HepG2 (cell line): ENCODE measurements around the gene PRR20G. TPM values are rescaled to one million over a fixed set of nuclear protein-coding genes. Genes with fewer than 3 reads are reported as not detected.

Experiments used
- ATAC-seq: fragments of 200-7000 bp; cut with Tn5 transposase; 3 replicates; pipeline ENCODE4 v1.9.1; 2020; ENCODE audit warnings: mild to moderate bottlenecking, moderate library complexity
- BruUV-seq: library from RNA; stranded (reverse); fragments of 400-500 nt; replicated peaks from 2 replicates; lab custom pipeline; 2021; lab: Mats Ljungman, UMichigan
- CTCF ChIA-PET: fragments of 300-600 bp; formaldehyde crosslinking; extraction: SDS; loops from one replicate; lab custom pipeline; 2021; ENCODE audit warnings: low total read pairs, inconsistent platforms, low intra/inter-chr PET ratio; lab: Yijun Ruan, JAX
- POLR2A ChIA-PET: fragments of 350-600 bp; sonication (Branson Sonifier 250); formaldehyde crosslinking; loops from one replicate; lab custom pipeline; 2020; ENCODE audit warnings: antibody characterized with exemption, inconsistent platforms; lab: Yijun Ruan, JAX
- DNase-seq: peaks from one replicate; pipeline ENCODE4 v3.0.0-alpha.2; 2015; ENCODE audit warnings: low spot score
- FAIRE-seq: peaks from 3 replicates; lab custom pipeline; 2011; peaks lifted over from hg19 to GRCh38; lab: Jason Lieb, UNC
- H2AFZ ChIP-seq: one replicate; pipeline ENCODE4 v1.6.1; 2011; ENCODE audit warnings: low read length, inconsistent platforms
- H3K27ac ChIP-seq: fragments of 300-600 bp; 3 replicates; pipeline ENCODE4 v1.8.0; 2011; ENCODE audit warnings: mixed run types, mild to moderate bottlenecking, mixed read lengths, low read length, inconsistent platforms; ENCODE audit not compliant: insufficient read depth; ENCODE audit errors: extremely low read length
- H3K27me3 ChIP-seq, 2 experiments: fragments of 200-600 bp in 1 of 2; 2 replicates in 1 of 2; 3 replicates in 1 of 2; pipeline versions ENCODE4 v1.6.0 to v1.8.0; 2011; ENCODE audit warnings: low read length in 2 of 2, mild to moderate bottlenecking in 2 of 2, moderate library complexity in 2 of 2, inconsistent platforms in 1 of 2; ENCODE audit not compliant: insufficient read depth in 2 of 2, control insufficient read depth in 1 of 2
- H3K36me3 ChIP-seq, 2 experiments: fragments of 200-600 bp in 1 of 2; replicated peaks in 1 of 2; 2 replicates in 1 of 2; 3 replicates in 1 of 2; pipeline versions ENCODE4 v1.5.1 to v1.8.0; 2011; ENCODE audit warnings: low read length in 2 of 2, inconsistent platforms in 1 of 2; ENCODE audit not compliant: insufficient read depth in 2 of 2, control insufficient read depth in 1 of 2
- H3K4me1 ChIP-seq: 2 replicates; pipeline ENCODE4 v1.5.1; 2012; ENCODE audit warnings: low read length, inconsistent platforms; ENCODE audit not compliant: insufficient read depth
- H3K4me2 ChIP-seq: 2 replicates; pipeline ENCODE4 v1.6.0; 2011; ENCODE audit warnings: low read depth, low read length, inconsistent platforms
- H3K4me3 ChIP-seq, 3 experiments: fragments of 200-600 bp in 1 of 3; sonication (generic), shearing (Covaris generic) in 1 of 3; replicated peaks in 1 of 3; 2 replicates each; pipeline ENCODE4 v1.5.1; 2011 to 2016; ENCODE audit warnings: low read length in 3 of 3, inconsistent platforms in 2 of 3, low read depth in 2 of 3, mild to moderate bottlenecking in 2 of 3, control low read depth in 1 of 3, mixed read lengths in 1 of 3; ENCODE audit not compliant: insufficient read depth in 1 of 3
- H3K79me2 ChIP-seq: one replicate; pipeline ENCODE4 v1.6.1; 2011; ENCODE audit warnings: low read length, inconsistent platforms; ENCODE audit not compliant: insufficient read depth
- H3K9ac ChIP-seq: 2 replicates; pipeline ENCODE4 v1.6.0; 2011; ENCODE audit warnings: mild to moderate bottlenecking, low read depth, low read length, inconsistent platforms; ENCODE audit not compliant: insufficient read depth
- H3K9me3 ChIP-seq: 2 replicates; pipeline ENCODE4 v1.5.1; 2012; ENCODE audit warnings: mild to moderate bottlenecking, low read length
- H4K20me1 ChIP-seq: 2 replicates; pipeline ENCODE4 v1.6.0; 2011; ENCODE audit warnings: inconsistent platforms, mild to moderate bottlenecking, low read length, moderate library complexity; ENCODE audit not compliant: insufficient read depth
- CTCF ChIP-seq: sonication (generic); formaldehyde crosslinking; IDR thresholded peaks from 2 replicates; pipeline ENCODE4 v1.5.0; 2020; ENCODE audit warnings: mild to moderate bottlenecking, missing genetic modification reagents, moderate library complexity
- GPN1 ChIP-seq: sonication (generic); formaldehyde crosslinking; IDR thresholded peaks from 2 replicates; pipeline ENCODE4 v1.5.1; 2020; ENCODE audit warnings: missing genetic modification reagents, borderline replicate concordance
- HOXA7 ChIP-seq: sonication (generic); formaldehyde crosslinking; IDR thresholded peaks from 2 replicates; pipeline ENCODE4 v1.8.1; 2022; ENCODE audit warnings: mild to moderate bottlenecking, missing genetic modification reagents, moderate library complexity
- NCOA5 ChIP-seq: sonication (generic); formaldehyde crosslinking; IDR thresholded peaks from 2 replicates; pipeline ENCODE4 v1.4.0; 2020; ENCODE audit warnings: missing genetic modification reagents
- NR3C1 ChIP-seq: sonication (generic); formaldehyde crosslinking; IDR thresholded peaks from 2 replicates; pipeline ENCODE4 v1.4.0; 2020; ENCODE audit warnings: missing genetic modification reagents
- RFXANK ChIP-seq: IDR thresholded peaks from 2 replicates; pipeline ENCODE4 v1.6.1; 2016
- SOX5 ChIP-seq: IDR thresholded peaks from 2 replicates; pipeline ENCODE4 v1.6.1; 2016; ENCODE audit warnings: borderline replicate concordance
- TOE1 ChIP-seq: sonication (generic); formaldehyde crosslinking; IDR thresholded peaks from 2 replicates; pipeline ENCODE4 v1.4.0; 2020; ENCODE audit warnings: mild to moderate bottlenecking, missing genetic modification reagents
- ZNF10 ChIP-seq: sonication (generic); formaldehyde crosslinking; IDR thresholded peaks from 2 replicates; pipeline ENCODE4 v1.4.0; 2020; ENCODE audit warnings: mild to moderate bottlenecking, low read depth, missing genetic modification reagents, borderline replicate concordance
- ZNF335 ChIP-seq: sonication (generic); formaldehyde crosslinking; IDR thresholded peaks from 2 replicates; pipeline ENCODE4 v1.4.0; 2020; ENCODE audit warnings: missing genetic modification reagents
- ZNF543 ChIP-seq: sonication (generic); formaldehyde crosslinking; IDR thresholded peaks from 2 replicates; pipeline ENCODE4 v1.4.0; 2020; ENCODE audit warnings: mild to moderate bottlenecking, missing genetic modification reagents
- ZNF746 ChIP-seq: sonication (generic); formaldehyde crosslinking; IDR thresholded peaks from 2 replicates; pipeline ENCODE4 v1.8.0; 2022; ENCODE audit warnings: mild to moderate bottlenecking, missing genetic modification reagents
- WGBS: methylation state at CpG from one replicate; pipeline ENCODE4 v1.1.6; 2017; ENCODE audit warnings: low lambda C conversion rate; 5-methylcytosine and 5-hydroxymethylcytosine counted together
- in situ Hi-C: cut with HindIII; loops from 2 replicates; pipeline ENCODE4 v1.10.0; 2017; ENCODE audit warnings: low pct_unique_long_range_greater_than_20kb; ENCODE audit not compliant: extremely low pct_ligation_motif_present
- intact Hi-C: fragments of 100-400 bp; cut with micrococcal nuclease; formaldehyde crosslinking; loops from one replicate; pipeline ENCODE4 v1.10.0; 2022; ENCODE audit not compliant: unreplicated experiment
- polyA plus RNA-seq, 8 experiments: library from polyadenylated mRNA; depleted of rRNA in 3 of 8; stranded (reverse) in 7 of 8; unstranded in 1 of 8; fragments of >200 nt; fragmentation: Illumina TruSeq in 4 of 8; extraction: Trizol in 4 of 8; gene quantifications; 2 replicates each; pipeline versions ENCODE4 v1.2.1 to v1.2.3, GENCODE V29; 2011 to 2016; ENCODE audit warnings: low read depth in 4 of 8, missing spikeins in 1 of 8, mixed read lengths in 1 of 8; ENCODE audit not compliant: insufficient read depth in 1 of 8
- total RNA-seq, 5 experiments: library from RNA; depleted of rRNA; stranded (reverse); fragments of >200 nt; fragmentation: Illumina TruSeq; extraction: Trizol; gene quantifications; 2 replicates each; pipeline ENCODE4 v1.2.3, GENCODE V29; 2016; ENCODE audit warnings: low read depth in 1 of 5

Gene PRR20G
- total and polyA plus RNA-seq, 2 of the 13 experiments (the other 11 are each of a cell fraction or from before 2014, with no cell fraction given): not detected

GRCh38 chr3:127273206-127273605 lies 14.6 kb downstream of the PRR20G start:
- POLR2A ChIA-PET: no interaction called here
- intact Hi-C loops: no loop called here
- CTCF ChIA-PET: no interaction called here
- WGBS: 0% methylated on average over 2 of the region's 2 CpGs
- in situ Hi-C loops: no loop called here
- BruUV-seq: no TSS peak
- no peak for TF ChIP-seq SOX5 (CRISPR knock-in tag)
- no peak for TF ChIP-seq CTCF (CRISPR knock-in tag)
- TF ChIP-seq ZNF543: no peak
- TF ChIP-seq NCOA5 (CRISPR knock-in tag): no peak
- TF ChIP-seq, all 625 proteins: peak for 0
- Histone ChIP-seq H4K20me1 (no peaks in the 10 kb centered on the region), H3K27ac (no peak overlapping the region), H3K27me3 (no peaks in the 10 kb centered on the region), H2AFZ (no peak overlapping the region), H3K4me3 (no peak overlapping the region), H3K9me3 (peaks cover 16% of the 10 kb centered on the region), H3K79me2 (no peaks in the 10 kb centered on the region), H3K9ac (no peak overlapping the region), H3K4me1 (no peaks in the 10 kb centered on the region), H3K36me3 (no peaks in the 10 kb centered on the region), H3K4me2 (no peak overlapping the region)
- DNase-seq (no peak), FAIRE-seq (no peak), ATAC-seq (no peak)

GRCh38 chr3:127266186-127266585 lies 21.7 kb downstream of the PRR20G start:
- 29% methylated on average over 9 of the region's 10 CpGs for WGBS
- BruUV-seq: no TSS peak
- no peak overlapping the region for H2AFZ ChIP-seq
- TF ChIP-seq NR3C1 (CRISPR knock-in tag) (no peak), ZNF335 (CRISPR knock-in tag) (no peak), ZNF10 (CRISPR knock-in tag) (no peak), HOXA7 (no peak), ZNF746 (no peak), RFXANK (no peak), TOE1 (CRISPR knock-in tag) (no peak), GPN1 (CRISPR knock-in tag) (no peak)
- no peak for DNase-seq
- no peak overlapping the region for H3K4me3 ChIP-seq
- no peak overlapping the region for H3K27ac ChIP-seq
- ATAC-seq: no peak
- in situ Hi-C loops: no loop called here
- no peaks in the 10 kb centered on the region for H3K4me1 ChIP-seq
- peaks cover 2% of the 10 kb centered on the region in 2 experiments; a peak in 1 of 5 replicates for H3K27me3 ChIP-seq
- peaks cover 16% of the 10 kb centered on the region for H3K9me3 ChIP-seq
- ChIA-PET CTCF (no interaction called here), POLR2A (no interaction called here)
- intact Hi-C loops: no loop called here
- H3K4me2 ChIP-seq: no peak overlapping the region
- no peak overlapping the region for H3K9ac ChIP-seq
- FAIRE-seq: no peak
- H4K20me1 ChIP-seq: no peaks in the 10 kb centered on the region
- H3K79me2 ChIP-seq: no peaks in the 10 kb centered on the region
- H3K36me3 ChIP-seq: no peaks in the 10 kb centered on the region
